ENCODE measurements around the gene ADRB2. TPM values are rescaled to one million over a fixed set of nuclear protein-coding genes. Genes with fewer than 3 reads are reported as not detected.

ADRB2 gene
- total RNA-seq, 1 experiment from 2014 or later, result 0.25 TPM

- no peak overlapping the region for H3K4me2 ChIP-seq (ENCODE audit: low read length)
- no peaks in the 10 kb centered on the region for H3K27me3 ChIP-seq (ENCODE audit: insufficient read depth, low read length)
- POLR2A ChIA-PET, result no interaction called here
- H3K79me2 ChIP-seq (ENCODE audit: insufficient read depth, low read length), result no peaks in the 10 kb centered on the region
- H3K4me3 ChIP-seq (replicated peaks in 1 of 2; ENCODE audit: low read depth in 1 of 2, low read length in 2 of 2), result no peak overlapping the region
- RAD21 ChIA-PET (ENCODE audit: low non-redundant PET in 1 of 2, low total read pairs in 2 of 2, uncharacterized antibody in 2 of 2, unreplicated experiment in 2 of 2), result no interaction called here
- no peaks in the 10 kb centered on the region for H4K20me1 ChIP-seq (ENCODE audit: insufficient read depth)
- H3K9ac ChIP-seq (ENCODE audit: low read length), result no peak overlapping the region
- no peaks in the 10 kb centered on the region for H3K36me3 ChIP-seq (ENCODE audit: control insufficient read depth in 1 of 2, insufficient read depth in 2 of 2, low read length in 2 of 2)
- H3K9me2 ChIP-seq (ENCODE audit: insufficient read depth), result no peaks in the 10 kb centered on the region
- CTCF ChIA-PET, result interaction anchor here (1.0 kb wide), 1 partner anchor 220 kb away, joined by 4 read pairs; no protein-coding TSS in a partner anchor
- no peak overlapping the region for H2AFZ ChIP-seq (ENCODE audit: low read depth, low read length, poor library complexity, severe bottlenecking)
- no peak for ATAC-seq
- BruUV-seq (replicated peaks), result no TSS peak
- no peaks in the 10 kb centered on the region for H3K4me1 ChIP-seq (ENCODE audit: control insufficient read depth in 1 of 2, insufficient read depth in 2 of 2, low read length in 2 of 2)
- no peak overlapping the region for H3K27ac ChIP-seq (ENCODE audit: low read depth, low read length)
- TF ChIP-seq SRF (IDR thresholded peaks at IDR 0.05; ENCODE audit: low read depth) (no peak), REST (IDR thresholded peaks at IDR 0.05; ENCODE audit: low read depth) (no peak), EZH2phosphoT487 (IDR thresholded peaks at IDR 0.05; ENCODE audit: borderline replicate concordance) (no peak), SIN3A (IDR thresholded peaks at IDR 0.05; ENCODE audit: low read depth) (no peak), ZNF274 (IDR thresholded peaks at IDR 0.05; ENCODE audit: low read depth, low read length) (no peak), YY1 (IDR thresholded peaks at IDR 0.05; ENCODE audit: extremely low read depth, insufficient replicate concordance, low read depth, low read length) (no peak), MAX (IDR thresholded peaks at IDR 0.05) (no peak), JUND (IDR thresholded peaks at IDR 0.05) (no peak), CBX3 (IDR thresholded peaks at IDR 0.05; ENCODE audit: low read depth) (no peak), TCF7L2 (IDR thresholded peaks at IDR 0.05; ENCODE audit: borderline replicate concordance, extremely low read depth, insufficient read depth, insufficient read length) (no peak), ELF1 (IDR thresholded peaks at IDR 0.05; ENCODE audit: borderline replicate concordance, low read depth) (no peak), CTCF (IDR thresholded peaks at IDR 0.05 in 2 of 3, conservative IDR thresholded peaks at IDR 0.05 in 1 of 3; ENCODE audit: borderline replicate concordance in 1 of 3, insufficient read depth in 1 of 3, low read depth in 2 of 3, low read length in 2 of 3) (no peak), FOSL1 (IDR thresholded peaks at IDR 0.05; ENCODE audit: low read depth) (no peak), ZFX (IDR thresholded peaks at IDR 0.05) (no peak), RAD21 (IDR thresholded peaks at IDR 0.05; ENCODE audit: low read depth) (no peak), EZH2 (IDR thresholded peaks at IDR 0.05) (no peak), SP1 (IDR thresholded peaks at IDR 0.05; ENCODE audit: low read depth) (no peak)
- H3K9me3 ChIP-seq (ENCODE audit: control insufficient read depth in 1 of 2, insufficient read depth in 1 of 2, low read depth in 1 of 2, low read length in 2 of 2), result no peaks in the 10 kb centered on the region
- DNase-seq (ENCODE audit: low read depth, low spot score), result no peak
- intact Hi-C loops (cut with micrococcal nuclease), result loop anchor here (5.0 kb wide), 1 partner anchor 73 kb away; no protein-coding TSS in a partner anchor
Measured at GRCh38 chr5:148815086-148815485, 11.3 kb upstream of the ADRB2 start.

Measured in HCT116 (cell line).